ENCODE measurements around the gene CYRIA.
A peak's percentile ranks its signal among the peaks of the same experiment; 100 is the strongest.

Gene CYRIA

GRCh38 chr2:16652296-16653082 lies 13.1 kb downstream of the CYRIA start:
- DNase-seq = peak in 5 of 58 donors; percentile 20 to 44 (median 43)

DNA sequence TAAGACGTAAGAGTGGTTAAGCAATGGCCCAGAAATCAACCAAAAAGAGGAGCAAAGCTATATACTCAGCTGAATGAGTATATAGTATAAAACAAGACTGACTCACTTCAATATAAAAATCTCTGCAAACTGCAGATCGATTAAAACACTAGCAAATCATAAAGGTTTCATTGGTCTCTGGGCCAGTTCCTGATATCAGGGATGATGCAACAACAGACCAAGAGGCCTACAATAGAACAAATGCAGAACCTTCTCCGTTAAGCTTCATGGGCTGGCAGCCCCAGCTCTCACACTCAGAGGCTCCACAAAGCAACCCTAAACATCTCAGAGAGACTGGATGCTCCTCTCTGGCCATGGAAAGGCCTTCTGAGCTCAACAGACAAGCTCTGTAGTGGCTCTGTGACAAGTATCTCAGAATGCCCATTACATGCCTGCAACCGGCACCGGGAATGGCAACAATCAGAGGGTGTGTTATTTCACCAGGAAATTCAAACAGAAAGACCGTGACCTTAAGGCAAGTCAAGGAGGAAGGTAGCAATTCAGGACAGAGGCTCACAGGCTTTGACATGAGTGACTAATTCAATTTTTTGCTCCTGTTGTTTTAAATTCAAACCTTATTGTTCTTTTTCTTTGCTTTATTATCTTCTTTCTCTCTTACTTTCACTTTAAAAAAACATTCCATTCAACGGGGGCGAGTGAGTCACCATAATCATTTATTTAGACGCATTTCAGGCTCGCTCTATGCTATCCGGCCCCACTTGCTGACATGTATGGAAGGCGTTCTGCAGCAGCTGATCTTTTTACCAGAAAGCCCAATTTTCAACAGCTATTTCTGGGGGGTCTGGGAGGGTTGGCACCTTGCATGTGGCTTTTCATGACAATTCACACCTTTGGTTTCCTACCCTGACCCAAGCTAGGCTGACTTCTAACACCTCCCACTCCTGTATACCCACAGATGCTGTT lies 15.1 kb downstream of the CYRIA start:
- DNase-seq = peak in 2 of 58 donors; percentile 27 to 31

GRCh38 chr2:16649353-16650286 lies 16.0 kb downstream of the CYRIA start:
- no peak for DNase-seq

DNA sequence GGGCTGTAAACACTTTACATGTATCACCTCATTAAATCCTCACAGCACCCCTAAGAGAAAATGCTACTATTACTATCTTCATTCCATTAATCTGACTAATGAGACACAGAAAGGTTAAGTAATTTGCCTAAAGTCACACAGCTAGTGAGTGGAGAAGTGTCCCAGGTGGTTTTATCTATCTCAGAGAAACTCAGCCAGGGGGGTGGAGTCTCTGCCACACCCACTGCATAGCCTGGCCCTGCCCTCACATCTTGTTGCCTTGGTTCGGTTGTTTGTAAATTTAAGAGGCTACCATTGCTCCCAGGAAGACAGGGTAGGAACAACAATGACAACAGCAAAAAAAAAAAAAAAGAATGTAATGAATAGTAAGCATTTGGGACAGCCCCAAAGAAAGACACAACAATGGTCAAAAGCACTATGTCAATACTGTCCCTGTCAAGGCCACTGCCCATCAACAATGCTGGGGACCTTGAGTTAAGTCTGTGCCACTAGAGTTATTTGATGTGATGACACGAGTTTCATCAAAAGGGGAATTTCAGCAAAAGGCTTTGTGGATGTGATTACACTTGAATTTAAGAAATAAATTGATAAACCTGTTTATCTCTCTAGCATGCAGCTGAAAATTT lies 17.5 kb downstream of the CYRIA start:
- DNase-seq = no peak

- DNase-seq = no peak
Measured at GRCh38 chr2:16645775-16646559, 19.7 kb downstream of the CYRIA start.

GRCh38 chr2:16645088-16645487 lies 20.5 kb downstream of the CYRIA start:
- DNase-seq = no peak

GRCh38 chr2:16644221-16644925 lies 21.3 kb downstream of the CYRIA start:
- no peak for DNase-seq

GRCh38 chr2:16643099-16643498 lies 22.5 kb downstream of the CYRIA start:
- DNase-seq = no peak

DNA sequence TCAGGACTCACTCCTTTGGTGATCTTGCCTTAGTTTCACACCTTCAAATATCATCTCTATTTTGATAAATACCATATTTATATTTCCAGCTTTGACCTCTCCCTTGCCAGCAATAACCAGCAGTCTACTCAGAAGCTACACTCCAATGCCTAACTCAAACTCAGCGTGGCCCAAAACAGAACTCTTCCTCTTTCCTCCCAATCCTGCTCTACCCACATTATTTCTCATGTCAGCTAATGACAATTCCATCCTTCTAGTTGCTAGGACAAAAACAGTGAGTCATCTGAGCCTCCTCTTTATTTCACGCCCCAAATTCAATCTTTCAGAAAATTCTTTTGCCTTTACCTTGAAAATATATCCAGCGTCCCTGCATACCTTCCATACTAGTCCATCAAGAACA lies 23.5 kb downstream of the CYRIA start:
- DNase-seq = no peak

- DNase-seq = no peak
Measured at GRCh38 chr2:16641509-16641908, 24.1 kb downstream of the CYRIA start.

- no peak for DNase-seq
Measured at GRCh38 chr2:16640867-16641266, 24.8 kb downstream of the CYRIA start.

GRCh38 chr2:16640001-16640700 lies 25.5 kb downstream of the CYRIA start:
- DNase-seq = peak in 9 of 58 donors; percentile 16 to 53 (median 34)

DNA sequence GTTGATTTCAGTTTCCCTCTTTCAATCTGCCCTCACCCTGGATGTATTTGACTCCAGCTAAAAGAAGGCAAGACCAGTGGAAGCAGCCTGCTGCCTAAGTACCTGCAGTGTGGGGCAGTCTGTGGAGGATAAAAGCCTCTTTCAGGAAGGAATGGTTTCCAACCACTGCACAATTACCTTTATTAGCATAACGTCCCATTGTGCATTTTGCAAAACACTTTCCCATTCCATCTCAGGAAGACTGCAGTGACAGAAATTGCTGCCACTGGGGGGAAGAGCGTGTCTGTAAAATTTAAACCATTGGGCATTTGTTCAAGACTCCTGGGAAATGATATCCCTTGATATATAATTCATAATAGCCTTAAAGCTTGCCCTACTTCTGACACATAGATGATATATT lies 26.2 kb downstream of the CYRIA start:
- no peak for DNase-seq

GRCh38 chr2:16638946-16639345 lies 26.7 kb downstream of the CYRIA start:
- DNase-seq = peak in 1 of 58 donors; percentile 25

DNA sequence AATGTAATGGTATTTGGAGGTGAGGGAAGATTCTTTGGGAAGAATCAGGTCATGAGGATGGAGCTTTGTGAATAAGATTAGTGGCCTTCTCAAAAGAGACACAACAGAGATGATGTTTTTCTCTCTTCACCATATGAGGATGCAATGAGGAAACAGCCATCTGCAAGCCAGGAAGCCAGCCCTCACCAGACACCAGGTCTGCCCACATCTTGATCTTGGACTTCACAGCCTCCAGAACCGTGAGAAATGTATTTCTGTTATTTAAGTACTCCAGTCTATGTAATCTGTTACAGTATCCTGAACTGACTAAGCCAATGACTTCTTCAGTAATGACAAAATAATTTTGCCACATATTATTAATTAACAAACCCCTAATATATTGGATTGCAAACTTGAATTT lies 28.3 kb downstream of the CYRIA start:
- DNase-seq = no peak

DNA sequence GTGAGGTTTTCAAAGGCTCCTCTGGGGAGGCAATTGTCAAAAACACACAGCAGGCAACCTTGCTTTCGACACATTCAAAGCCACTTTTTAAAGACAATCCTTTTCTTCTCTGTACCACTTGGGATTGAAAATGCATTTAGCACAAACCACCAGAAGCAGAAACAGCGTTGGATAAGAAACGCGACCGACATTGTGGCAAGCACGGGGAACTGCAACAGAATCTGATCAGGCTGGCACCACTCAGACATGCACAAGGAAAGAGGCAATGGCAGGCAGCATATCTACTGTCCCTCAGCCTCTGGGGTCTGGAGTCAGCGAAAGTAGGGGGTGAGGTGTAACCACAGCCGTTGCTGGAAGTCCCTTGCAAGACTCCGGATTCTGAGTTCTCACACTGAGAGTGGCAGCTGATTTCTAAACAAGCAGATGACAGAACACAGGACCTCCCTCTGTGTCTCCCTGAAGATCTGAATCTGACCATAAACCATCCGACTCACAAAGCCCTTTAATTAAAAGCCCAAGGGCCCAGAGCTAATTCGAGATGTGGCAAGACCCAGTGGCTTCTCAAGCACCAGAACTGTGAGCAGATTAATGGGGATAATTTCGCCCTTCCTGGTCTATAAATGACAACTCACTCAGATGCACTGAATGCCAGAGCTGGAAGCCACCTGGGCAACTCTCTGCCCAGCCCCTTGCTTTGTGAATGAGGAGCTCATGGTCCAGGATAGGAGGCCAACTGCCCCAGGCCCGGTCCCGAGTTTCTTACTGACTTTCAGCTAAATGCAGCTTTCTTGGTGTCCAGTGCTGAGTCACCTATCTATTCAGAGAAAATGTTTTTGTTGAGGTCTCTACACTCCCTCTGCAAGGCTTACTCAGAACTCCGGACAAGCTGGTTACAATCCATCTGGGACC lies 29.6 kb downstream of the CYRIA start:
- DNase-seq = peak in 31 of 58 donors; percentile 22 to 64 (median 38)

All from anterior cingulate cortex (tissue), 58 donors.